Gastroesophageal sphincter (tissue), 4 donors: ENCODE measurements around the gene CGNL1. TPM values are rescaled to one million over a fixed set of nuclear protein-coding genes. Genes with fewer than 3 reads are reported as not detected.
A peak's percentile ranks its signal among the peaks of the same experiment; 100 is the strongest.

Experiments
- ATAC-seq: fragments of 150-250 bp; one replicate; pipeline ENCODE4 v1.9.1; 2016; ENCODE audit warnings: mild to moderate bottlenecking, moderate library complexity
- H3K27ac ChIP-seq, 4 donors: fragments of 200-600 bp; sonication (generic) in 3 of 4; 1 replicate in 3 of 4; 2 replicates in 1 of 4; pipeline ENCODE4 v1.5.1; 2016 to 2019
- H3K27me3 ChIP-seq: fragments of 200-600 bp; sonication (generic); one replicate; pipeline ENCODE4 v1.5.1; 2019
- H3K36me3 ChIP-seq, 2 donors: fragments of 200-600 bp; sonication (generic); one replicate each; pipeline ENCODE4 v1.5.1; 2019; ENCODE audit warnings: control low read depth in 1 of 2
- H3K4me1 ChIP-seq, 3 donors: fragments of 200-600 bp; sonication (generic); 1 replicate in 2 of 3; 2 replicates in 1 of 3; pipeline ENCODE4 v1.5.1; 2016 to 2019; ENCODE audit warnings: control low read depth in 2 of 3
- H3K4me3 ChIP-seq, 2 donors: fragments of 200-600 bp; sonication (generic); one replicate each; pipeline ENCODE4 v1.5.1; 2019; ENCODE audit warnings: mild to moderate bottlenecking in 1 of 2, moderate library complexity in 1 of 2
- H3K9me3 ChIP-seq, 3 donors: fragments of 200-600 bp; sonication (generic); one replicate each; pipeline ENCODE4 v1.5.1; 2017 to 2019; ENCODE audit warnings: control low read depth in 2 of 3
- CTCF ChIP-seq, 4 experiments: fragments of 200-600 bp in 2 of 4; fragments of 450-650 bp in 2 of 4; sonication (generic) in 1 of 4; IDR thresholded peaks; one replicate each; pipeline ENCODE4 v1.5.1; 2017 to 2019; ENCODE audit warnings: antibody characterized with exemption in 4 of 4, mild to moderate bottlenecking in 2 of 4, moderate library complexity in 2 of 4
- EP300 ChIP-seq: sonication (generic); formaldehyde crosslinking; IDR thresholded peaks from one replicate; pipeline ENCODE4 v1.6.1; 2017; ENCODE audit warnings: antibody characterized with exemption, mild to moderate bottlenecking
- POLR2A ChIP-seq, 2 donors: fragments of 450-650 bp; IDR thresholded peaks; one replicate each; pipeline ENCODE4 v1.6.1; 2017; ENCODE audit warnings: antibody characterized with exemption in 2 of 2, mild to moderate bottlenecking in 2 of 2, moderate library complexity in 1 of 2
- POLR2AphosphoS5 ChIP-seq: sonication (generic); formaldehyde crosslinking; IDR thresholded peaks from one replicate; pipeline ENCODE4 v1.6.1; 2017; ENCODE audit warnings: antibody characterized with exemption
- WGBS, 2 donors: methylation state at CpG; one replicate each; pipeline ENCODE4 v1.1.5; 2018; ENCODE audit warnings: low coverage in 1 of 2; 5-methylcytosine and 5-hydroxymethylcytosine counted together
- total RNA-seq, 4 donors: library from RNA; depleted of rRNA; stranded (reverse); fragments of >200 nt; gene quantifications; one replicate each; pipeline ENCODE4 v1.1.0, GENCODE V29; 2016

The CGNL1 gene
- total RNA-seq, 4 donors from 2014 or later: 8.5 to 36.4 (median 16.7) TPM

- no peaks in the 10 kb centered on the region for H3K36me3 ChIP-seq
- WGBS, 2 donors: 59 to 60% methylated on average over 6 of the region's 6 CpGs
- no peak overlapping the region for H3K27ac ChIP-seq
- TF ChIP-seq POLR2AphosphoS5 (no peak), CTCF (IDR thresholded peaks at IDR 0.05) (no peak), POLR2A (IDR thresholded peaks at IDR 0.05) (no peak), EP300 (no peak)
- no peaks in the 10 kb centered on the region for H3K27me3 ChIP-seq
- peaks cover 0 to 22% (median 0%) of the 10 kb centered on the region in 3 donors for H3K4me1 ChIP-seq
- H3K9me3 ChIP-seq: peaks cover 0 to 14% (median 0%) of the 10 kb centered on the region in 3 donors
- ATAC-seq: no peak
- H3K4me3 ChIP-seq: no peak overlapping the region
Observed at GRCh38 chr15:57586661-57587424, 210.5 kb downstream of the CGNL1 start.

GRCh38 chr15:57589281-57589680, 213.0 kb downstream of the CGNL1 start:
- Histone ChIP-seq H3K9me3 (no peaks in the 10 kb centered on the region), H3K27me3 (no peaks in the 10 kb centered on the region), H3K36me3 (no peaks in the 10 kb centered on the region), H3K4me3 (no peak overlapping the region), H3K27ac (no peak overlapping the region), H3K4me1 (peaks cover 0 to 41% (median 0%) of the 10 kb centered on the region in 3 donors)
- no peak for TF ChIP-seq CTCF (IDR thresholded peaks at IDR 0.05)
- WGBS, 2 donors: 64 to 82% methylated on average over 1 of the region's 1 CpG
- no peak for ATAC-seq

GRCh38 chr15:57589754-57590153, 213.4 kb downstream of the CGNL1 start:
- Histone ChIP-seq H3K27ac (no peak overlapping the region), H3K4me1 (peaks cover 0 to 45% (median 2%) of the 10 kb centered on the region in 3 donors), H3K36me3 (no peaks in the 10 kb centered on the region), H3K4me3 (no peak overlapping the region), H3K27me3 (no peaks in the 10 kb centered on the region), H3K9me3 (no peaks in the 10 kb centered on the region)
- WGBS, 2 donors: 46 to 65% methylated on average over 2 of the region's 2 CpGs
- no peak for ATAC-seq
- TF ChIP-seq EP300 (no peak), CTCF (IDR thresholded peaks at IDR 0.05) (no peak), POLR2AphosphoS5 (no peak), POLR2A (IDR thresholded peaks at IDR 0.05) (no peak)

- H3K27ac ChIP-seq: peak overlapping the region in 3 of 4 donors; percentile 89 to 94 (median 93)
- H3K36me3 ChIP-seq: no peaks in the 10 kb centered on the region
- peaks cover 2 to 61% (median 10%) of the 10 kb centered on the region in 3 donors for H3K4me1 ChIP-seq
- ATAC-seq: no peak
- H3K9me3 ChIP-seq: no peaks in the 10 kb centered on the region
- TF ChIP-seq POLR2AphosphoS5 (no peak), POLR2A (IDR thresholded peaks at IDR 0.05) (no peak)
- peak overlapping the region; percentile 56 to 75 for H3K4me3 ChIP-seq
- WGBS, 2 donors: 56% methylated on average over 5 of the region's 18 CpGs; no CpG with 5 or more reads in 1 of the 2 donors
- no peaks in the 10 kb centered on the region for H3K27me3 ChIP-seq
Observed at GRCh38 chr15:57591237-57591821, 215.0 kb downstream of the CGNL1 start.

GRCh38 chr15:57591822-57592367, 215.6 kb downstream of the CGNL1 start, which contains the start of gene MYZAP:
Gene MYZAP, plus strand, starts transcription at chr15:57591904. Its CDS starts 131 bp downstream, at chr15:57592035.
- H3K4me1 ChIP-seq: peaks cover 5 to 67% (median 10%) of the 10 kb centered on the region in 3 donors
- no peaks in the 10 kb centered on the region for H3K36me3 ChIP-seq
- ATAC-seq: peak; percentile 82
- H3K9me3 ChIP-seq: no peaks in the 10 kb centered on the region
- 0% methylated on average over 4 of the region's 58 CpGs; no CpG with 5 or more reads in 1 of the 2 donors for WGBS, 2 donors
- peak within 1 kb of the TSS; percentile 56 to 75 for H3K4me3 ChIP-seq
- TF ChIP-seq CTCF (IDR thresholded peaks at IDR 0.05) (peak in 1 of 4 experiments; percentile 17), POLR2AphosphoS5 (no peak), POLR2A (IDR thresholded peaks at IDR 0.05) (peak; percentile 60 to 65)
- peak within 1 kb of the TSS; percentile 66 to 94 (median 91) for H3K27ac ChIP-seq
- no peaks in the 10 kb centered on the region for H3K27me3 ChIP-seq
